Chondrocyte (in vitro differentiated cells): ENCODE results near the gene PIAS2. TPM values are rescaled to one million over a fixed set of nuclear protein-coding genes. Genes with fewer than 3 reads are reported as not detected.

ENCODE experiments used
- DNase-seq: peaks from one replicate; pipeline ENCODE4 v3.0.0; 2021; ENCODE audit warnings: mixed read lengths, low spot score
- H3K27ac Mint-ChIP-seq: one replicate; pipeline ENCODE4 v1.8.0; 2021; ENCODE audit warnings: mild to moderate bottlenecking, moderate library complexity, mixed read lengths; ENCODE audit not compliant: unreplicated experiment
- H3K27me3 Mint-ChIP-seq: 2 replicates; pipeline ENCODE4 v1.8.0; 2021; ENCODE audit warnings: low read depth, mixed read lengths
- H3K36me3 Mint-ChIP-seq: 2 replicates; pipeline ENCODE4 v1.8.0; 2021; ENCODE audit warnings: low read depth, mixed read lengths
- H3K4me1 Mint-ChIP-seq: 2 replicates; pipeline ENCODE4 v1.8.0; 2021; ENCODE audit warnings: low read depth, mild to moderate bottlenecking, mixed read lengths
- H3K4me3 Mint-ChIP-seq: one replicate; pipeline ENCODE4 v1.8.0; 2021; ENCODE audit warnings: mild to moderate bottlenecking, moderate library complexity, mixed read lengths; ENCODE audit not compliant: unreplicated experiment
- H3K9me3 Mint-ChIP-seq: 2 replicates; pipeline ENCODE4 v1.8.0; 2021; ENCODE audit warnings: low read depth, mixed read lengths
- total RNA-seq: library from RNA; stranded (reverse); gene quantifications from 3 replicates; pipeline ENCODE4 v1.2.1, GENCODE V29; 2021
- TF ChIP-seq, protein P1 (sequence below): fragments of 200-600 bp; sonication (generic); IDR thresholded peaks from 2 replicates; pipeline ENCODE4 v1.5.0; 2021; ENCODE audit warnings: antibody characterized with exemption, mild to moderate bottlenecking, moderate library complexity

Gene PIAS2
- total RNA-seq, 1 donor from 2014 or later: 36.2 TPM

DNA sequence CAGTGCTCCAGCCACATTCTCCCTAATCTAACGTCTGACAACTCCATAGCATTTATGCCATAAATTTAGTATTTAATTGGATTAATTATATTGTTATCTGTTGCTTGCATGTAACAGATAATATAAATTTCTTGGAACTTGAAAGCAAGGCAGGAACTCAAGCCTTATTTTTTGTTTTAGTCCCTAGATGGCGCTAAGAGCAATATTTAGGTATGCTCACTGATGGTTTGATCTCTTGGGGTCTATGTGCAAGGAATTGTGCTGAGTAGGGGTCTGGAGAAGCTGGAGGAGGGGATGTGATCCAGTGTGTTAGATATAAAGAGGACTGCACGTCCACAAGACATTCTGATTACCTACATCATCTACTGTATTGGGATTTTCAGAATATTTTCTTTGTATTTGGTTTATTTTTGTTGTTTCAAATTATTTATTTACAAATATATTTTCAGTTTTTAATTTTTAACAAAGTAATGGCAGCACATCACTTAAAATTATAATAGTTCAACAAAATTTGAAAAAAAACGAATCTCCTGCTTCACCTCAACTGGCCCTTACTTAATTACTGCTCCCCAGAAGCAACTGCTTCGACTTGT lies 32.9 kb upstream of the PIAS2 start:
- peaks cover 1% of the 10 kb centered on the region for H3K36me3 Mint-ChIP-seq
- TF ChIP-seq, protein P1, sequence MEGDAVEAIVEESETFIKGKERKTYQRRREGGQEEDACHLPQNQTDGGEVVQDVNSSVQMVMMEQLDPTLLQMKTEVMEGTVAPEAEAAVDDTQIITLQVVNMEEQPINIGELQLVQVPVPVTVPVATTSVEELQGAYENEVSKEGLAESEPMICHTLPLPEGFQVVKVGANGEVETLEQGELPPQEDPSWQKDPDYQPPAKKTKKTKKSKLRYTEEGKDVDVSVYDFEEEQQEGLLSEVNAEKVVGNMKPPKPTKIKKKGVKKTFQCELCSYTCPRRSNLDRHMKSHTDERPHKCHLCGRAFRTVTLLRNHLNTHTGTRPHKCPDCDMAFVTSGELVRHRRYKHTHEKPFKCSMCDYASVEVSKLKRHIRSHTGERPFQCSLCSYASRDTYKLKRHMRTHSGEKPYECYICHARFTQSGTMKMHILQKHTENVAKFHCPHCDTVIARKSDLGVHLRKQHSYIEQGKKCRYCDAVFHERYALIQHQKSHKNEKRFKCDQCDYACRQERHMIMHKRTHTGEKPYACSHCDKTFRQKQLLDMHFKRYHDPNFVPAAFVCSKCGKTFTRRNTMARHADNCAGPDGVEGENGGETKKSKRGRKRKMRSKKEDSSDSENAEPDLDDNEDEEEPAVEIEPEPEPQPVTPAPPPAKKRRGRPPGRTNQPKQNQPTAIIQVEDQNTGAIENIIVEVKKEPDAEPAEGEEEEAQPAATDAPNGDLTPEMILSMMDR: peak; percentile 80
- H3K27me3 Mint-ChIP-seq: no peaks in the 10 kb centered on the region
- H3K4me3 Mint-ChIP-seq: no peak overlapping the region
- peaks cover 5% of the 10 kb centered on the region for H3K4me1 Mint-ChIP-seq
- no peaks in the 10 kb centered on the region for H3K9me3 Mint-ChIP-seq
- no peak for DNase-seq
- H3K27ac Mint-ChIP-seq: no peak overlapping the region

DNA sequence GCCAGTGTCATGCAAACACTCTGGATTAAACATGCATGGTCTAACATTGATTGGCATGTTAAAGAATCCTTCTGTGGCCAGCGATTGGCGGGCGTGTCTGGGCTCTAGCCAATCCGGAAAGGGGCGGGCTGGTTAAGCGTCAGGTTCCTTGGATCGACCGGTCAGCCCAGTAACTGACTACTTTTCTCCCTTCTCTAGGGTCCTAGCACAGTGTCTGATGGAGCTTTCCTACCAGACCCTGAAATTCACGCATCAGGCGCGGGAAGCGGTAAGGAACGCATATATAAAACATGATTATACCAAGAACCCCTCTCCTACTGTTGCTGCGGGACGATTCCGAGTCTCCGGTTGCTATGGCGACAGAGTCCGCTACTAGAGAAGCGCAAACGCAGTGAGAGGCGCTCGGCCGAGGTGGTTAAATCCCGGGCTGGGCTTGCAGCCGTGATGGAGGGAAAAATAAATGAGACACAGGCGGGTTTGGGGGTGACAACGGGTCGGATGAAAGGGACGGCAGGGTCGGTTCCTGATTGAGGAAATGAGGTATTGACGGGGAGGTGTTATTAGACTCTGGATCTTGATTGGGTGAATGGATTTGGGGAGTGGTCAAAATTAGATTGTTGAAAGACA lies 29.5 kb upstream of the PIAS2 start:
- no peak overlapping the region for H3K4me3 Mint-ChIP-seq
- no peaks in the 10 kb centered on the region for H3K27me3 Mint-ChIP-seq
- H3K9me3 Mint-ChIP-seq: no peaks in the 10 kb centered on the region
- H3K36me3 Mint-ChIP-seq: no peaks in the 10 kb centered on the region
- TF ChIP-seq, protein P1: no peak
- H3K4me1 Mint-ChIP-seq: no peaks in the 10 kb centered on the region
- H3K27ac Mint-ChIP-seq: no peak overlapping the region
- DNase-seq: peak; percentile 93

DNA sequence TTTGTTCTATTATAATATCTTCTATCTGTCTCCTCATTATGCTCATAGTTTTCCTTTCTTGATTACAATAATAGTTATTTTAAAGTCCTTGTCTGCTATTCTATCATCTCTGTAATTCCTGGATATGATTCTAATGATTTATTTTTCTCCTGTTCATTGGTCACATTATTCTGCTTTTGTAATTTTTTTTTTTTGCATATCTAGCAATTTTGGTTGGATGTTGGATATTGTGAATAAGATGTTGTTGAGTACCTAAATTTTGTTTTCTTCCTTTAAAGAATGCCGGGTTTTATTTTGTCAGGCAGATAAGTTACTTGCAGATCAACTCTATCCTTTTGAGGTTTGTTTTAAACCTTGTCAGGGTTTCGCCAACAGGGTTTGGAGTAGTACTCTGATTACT lies 25.3 kb upstream of the PIAS2 start:
- no peaks in the 10 kb centered on the region for H3K36me3 Mint-ChIP-seq
- no peak overlapping the region for H3K27ac Mint-ChIP-seq
- no peak for DNase-seq
- TF ChIP-seq, protein P1: no peak
- H3K4me1 Mint-ChIP-seq: peaks cover 22% of the 10 kb centered on the region
- H3K4me3 Mint-ChIP-seq: no peak overlapping the region
- no peaks in the 10 kb centered on the region for H3K9me3 Mint-ChIP-seq
- H3K27me3 Mint-ChIP-seq: no peaks in the 10 kb centered on the region

DNA sequence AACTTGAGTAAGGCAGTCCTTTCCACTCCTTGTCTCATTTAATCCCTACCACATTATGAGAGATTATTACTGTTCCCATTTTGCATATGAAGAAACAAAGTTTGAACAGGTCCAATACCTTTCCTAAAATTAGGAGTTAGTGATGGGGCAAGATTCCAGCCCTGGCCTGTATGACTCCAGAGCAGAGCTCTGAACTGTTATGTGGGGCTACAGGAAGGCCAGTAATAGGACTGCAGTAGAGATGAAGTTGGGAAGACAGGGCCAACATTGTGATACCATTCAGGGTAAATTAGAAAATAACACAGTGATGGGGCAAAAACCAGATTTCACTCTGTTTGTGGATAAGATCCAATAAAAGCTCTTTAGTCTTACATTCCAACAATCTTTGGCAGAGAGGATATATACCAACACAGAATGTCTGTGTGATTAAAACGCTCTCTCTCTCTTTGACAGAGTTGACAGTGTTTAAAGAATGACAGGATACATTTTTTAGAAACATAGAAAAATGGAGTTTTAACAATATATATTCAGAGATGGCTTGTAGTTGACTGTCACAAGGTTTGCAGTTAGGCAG lies 22.8 kb upstream of the PIAS2 start:
- H3K4me3 Mint-ChIP-seq: no peak overlapping the region
- no peaks in the 10 kb centered on the region for H3K27me3 Mint-ChIP-seq
- TF ChIP-seq, protein P1: no peak

DNA sequence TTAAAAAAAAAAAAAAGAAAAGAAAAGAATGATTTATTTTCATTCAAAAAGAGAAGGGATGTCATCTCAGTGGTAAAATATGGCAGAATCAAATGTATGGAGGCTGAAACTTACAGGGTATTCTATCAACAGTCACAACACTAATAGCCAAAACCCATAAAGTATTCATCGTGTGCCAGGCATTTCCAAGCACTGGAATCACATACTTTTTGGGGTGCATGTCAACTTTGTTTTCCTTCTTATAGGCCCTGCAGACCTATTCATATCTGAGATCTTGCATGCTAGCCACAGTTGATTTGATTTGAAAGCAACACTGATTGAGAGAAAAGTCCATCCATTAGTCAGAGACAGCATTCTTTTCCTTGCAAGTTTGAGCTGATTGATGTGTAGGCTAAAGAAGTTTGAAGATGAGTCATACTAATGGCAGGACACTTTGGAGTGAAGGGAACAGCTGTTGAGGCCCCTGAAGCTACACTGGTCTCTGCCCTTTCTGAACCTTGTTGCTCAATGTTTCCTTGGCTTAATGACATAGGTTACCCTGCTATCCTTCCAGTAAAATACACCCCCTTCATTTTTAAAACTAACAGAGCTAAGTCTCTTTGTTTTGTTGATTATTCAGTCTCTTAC lies 22.1 kb upstream of the PIAS2 start:
- Mint-ChIP-seq H3K9me3 (no peaks in the 10 kb centered on the region), H3K27me3 (no peaks in the 10 kb centered on the region), H3K27ac (peak overlapping the region; percentile 73), H3K36me3 (no peaks in the 10 kb centered on the region), H3K4me3 (no peak overlapping the region), H3K4me1 (peaks cover 22% of the 10 kb centered on the region)
- no peak for DNase-seq
- TF ChIP-seq, protein P1: no peak

More for the DNA sequence above, 22.8 kb upstream of the PIAS2 start:
- no peaks in the 10 kb centered on the region for H3K9me3 Mint-ChIP-seq
- DNase-seq: no peak
- H3K36me3 Mint-ChIP-seq: no peaks in the 10 kb centered on the region
- H3K4me1 Mint-ChIP-seq: peaks cover 22% of the 10 kb centered on the region
- H3K27ac Mint-ChIP-seq: peak overlapping the region; percentile 73
